ENCODE measurements around the gene MAFG. TPM values are rescaled to one million over a fixed set of nuclear protein-coding genes. Genes with fewer than 3 reads are reported as not detected.

MAFG gene
- total and polyA plus RNA-seq, 2 donors (not counting 3 experiments of a cell fraction or from before 2014, with no cell fraction given): 27.6 to 35.0 TPM

GRCh38 chr17:81948635-81949378, 21.3 kb upstream of the MAFG start:
- TF ChIP-seq EZH2 (IDR thresholded peaks at IDR 0.05; ENCODE audit: borderline replicate concordance, low read depth, low read length, severe bottlenecking): no peak
- BruUV-seq (replicated peaks): no TSS peak
- intact Hi-C loops (cut with micrococcal nuclease) (no loop called here), dilution Hi-C loops (cut with MboI; ENCODE audit: extremely low pct_ligation_motif_present, low sequenced_read_pairs) (no loop called here)
- Histone ChIP-seq H3K79me2 (ENCODE audit: control insufficient read depth, insufficient read depth, low read length) (no peaks in the 10 kb centered on the region), H2AFZ (ENCODE audit: low read depth, low read length) (no peak overlapping the region), H3K27ac (ENCODE audit: insufficient read depth, low read depth, low read length) (no peak overlapping the region), H3K4me3 (replicated peaks in 1 of 3; ENCODE audit: insufficient read depth in 1 of 3, low read depth in 1 of 3, low read length in 3 of 3) (no peak overlapping the region), H3K9me1 (replicated peaks; ENCODE audit: control insufficient read depth, extremely low read depth, insufficient read depth, low read length) (no peaks in the 10 kb centered on the region), H3K27me3 (ENCODE audit: control insufficient read depth in 2 of 2, insufficient read depth in 2 of 2, low read length in 2 of 2) (peaks cover 0 to 5% of the 10 kb centered on the region in 2 experiments), H3K4me2 (ENCODE audit: insufficient read depth, low read length) (no peak overlapping the region), H3K4me1 (ENCODE audit: control insufficient read depth, extremely low read depth, insufficient read depth, low read length) (no peaks in the 10 kb centered on the region), H3K9ac (replicated peaks; ENCODE audit: extremely low read depth, insufficient read depth, low read length) (no peak overlapping the region), H3K36me3 (ENCODE audit: control insufficient read depth in 2 of 2, extremely low read depth in 1 of 2, insufficient read depth in 2 of 2, low read length in 2 of 2) (no peaks in the 10 kb centered on the region), H3K9me3 (replicated peaks; ENCODE audit: control insufficient read depth, insufficient read depth, low read length) (no peaks in the 10 kb centered on the region), H4K20me1 (replicated peaks; ENCODE audit: control insufficient read depth, extremely low read depth, insufficient read depth, low read length) (no peaks in the 10 kb centered on the region)
- DNase-seq (ENCODE audit: low read depth, low spot score) (no peak), FAIRE-seq (no peak)
- ChIA-PET CTCF (interaction anchor here (4.2 kb wide), 1 partner anchor 11 kb away, joined by 33 read pairs; no protein-coding TSS in a partner anchor), POLR2A (no interaction called here)

GRCh38 chr17:81947189-81947588, 19.7 kb upstream of the MAFG start, which contains the start of gene MYADML2:
TSS of gene MYADML2 (minus strand) at chr17:81947233. CDS start at chr17:81941741, 5,492 bp downstream.
- H3K4me1 ChIP-seq (ENCODE audit: control insufficient read depth, extremely low read depth, insufficient read depth, low read length): no peaks in the 10 kb centered on the region
- no TSS peak for BruUV-seq (replicated peaks)
- H3K27ac ChIP-seq (ENCODE audit: insufficient read depth, low read depth, low read length): no peak within 1 kb of the TSS
- no peak within 1 kb of the TSS for H2AFZ ChIP-seq (ENCODE audit: low read depth, low read length)
- TF ChIP-seq JUN (IDR thresholded peaks at IDR 0.05; ENCODE audit: borderline replicate concordance, insufficient read depth, insufficient read length, low read depth): no peak
- H3K9me1 ChIP-seq (replicated peaks; ENCODE audit: control insufficient read depth, extremely low read depth, insufficient read depth, low read length): no peaks in the 10 kb centered on the region
- dilution Hi-C loops (cut with MboI; ENCODE audit: extremely low pct_ligation_motif_present, low sequenced_read_pairs) (no loop called here), intact Hi-C loops (cut with micrococcal nuclease) (no loop called here)
- no peaks in the 10 kb centered on the region for H4K20me1 ChIP-seq (replicated peaks; ENCODE audit: control insufficient read depth, extremely low read depth, insufficient read depth, low read length)
- H3K4me3 ChIP-seq (replicated peaks in 1 of 3; ENCODE audit: insufficient read depth in 1 of 3, low read depth in 1 of 3, low read length in 3 of 3): no peak within 1 kb of the TSS
- ChIA-PET CTCF (interaction anchor here (4.2 kb wide), 1 partner anchor 12 kb away, joined by 33 read pairs; no protein-coding TSS in a partner anchor), POLR2A (no interaction called here)
- FAIRE-seq (no peak), DNase-seq (ENCODE audit: low read depth, low spot score) (no peak)
- H3K9ac ChIP-seq (replicated peaks; ENCODE audit: extremely low read depth, insufficient read depth, low read length): no peak within 1 kb of the TSS
- no peaks in the 10 kb centered on the region for H3K36me3 ChIP-seq (ENCODE audit: control insufficient read depth in 2 of 2, extremely low read depth in 1 of 2, insufficient read depth in 2 of 2, low read length in 2 of 2)
- no peak within 1 kb of the TSS for H3K4me2 ChIP-seq (ENCODE audit: insufficient read depth, low read length)
- peaks cover 0 to 5% of the 10 kb centered on the region in 2 experiments for H3K27me3 ChIP-seq (ENCODE audit: control insufficient read depth in 2 of 2, insufficient read depth in 2 of 2, low read length in 2 of 2)
- no peaks in the 10 kb centered on the region for H3K79me2 ChIP-seq (ENCODE audit: control insufficient read depth, insufficient read depth, low read length)
- H3K9me3 ChIP-seq (replicated peaks; ENCODE audit: control insufficient read depth, insufficient read depth, low read length): no peaks in the 10 kb centered on the region

Measured in endothelial cell of umbilical vein (primary cell).